Measurements from ENCODE around the gene ZNF90.

- no peak for TF ChIP-seq TARDBP (IDR thresholded peaks at IDR 0.05)
- TF ChIP-seq ZNF384 (IDR thresholded peaks at IDR 0.05): no peak
- TF ChIP-seq SP1 (IDR thresholded peaks at IDR 0.05): no peak
- no peak for TF ChIP-seq BHLHE40 (IDR thresholded peaks at IDR 0.05; ENCODE audit: borderline replicate concordance)
- no peak for TF ChIP-seq HDGF (IDR thresholded peaks at IDR 0.05; ENCODE audit: borderline replicate concordance)
- TF ChIP-seq FOXA1 (IDR thresholded peaks at IDR 0.05): no peak
- TF ChIP-seq CTBP1 (IDR thresholded peaks at IDR 0.05; ENCODE audit: borderline replicate concordance): no peak
- TF ChIP-seq PKNOX1 (IDR thresholded peaks at IDR 0.05): no peak
- TF ChIP-seq NFRKB (IDR thresholded peaks at IDR 0.05): no peak
- TF ChIP-seq ARNT (IDR thresholded peaks at IDR 0.05): no peak
- no peak for TF ChIP-seq LEF1 (IDR thresholded peaks at IDR 0.05; ENCODE audit: borderline replicate concordance)
- TF ChIP-seq FOXK2 (IDR thresholded peaks at IDR 0.05): no peak
These were observed 85.0 kb downstream of the ZNF90 start for GRCh38 chr19:20162821-20163220.

Measured in HEK293T (cell line).